Measurements from ENCODE around the gene SLC44A5.

SLC44A5 gene

DNA sequence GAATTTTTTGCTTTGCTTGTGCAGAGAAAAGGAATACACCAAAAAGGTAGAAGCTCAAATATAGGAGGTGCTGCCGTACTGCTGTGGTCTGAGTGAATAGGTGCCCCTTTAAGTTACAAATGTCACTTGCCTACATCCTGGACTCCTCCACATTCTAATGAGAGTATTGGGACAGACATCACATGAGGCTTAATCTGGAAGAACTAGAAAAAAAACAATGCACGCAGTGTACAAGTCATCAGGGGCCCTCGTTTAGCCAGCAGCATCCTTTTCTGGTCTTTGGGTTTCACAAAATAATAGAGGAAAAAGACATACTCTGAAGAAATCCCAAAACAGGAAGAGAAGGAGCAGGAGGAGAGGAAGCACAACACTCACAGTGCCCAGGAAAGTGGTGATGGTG lies 89.3 kb downstream of the SLC44A5 start:
- no peak overlapping the region for H3K27ac ChIP-seq (replicated peaks; ENCODE audit: low read length)

DNA sequence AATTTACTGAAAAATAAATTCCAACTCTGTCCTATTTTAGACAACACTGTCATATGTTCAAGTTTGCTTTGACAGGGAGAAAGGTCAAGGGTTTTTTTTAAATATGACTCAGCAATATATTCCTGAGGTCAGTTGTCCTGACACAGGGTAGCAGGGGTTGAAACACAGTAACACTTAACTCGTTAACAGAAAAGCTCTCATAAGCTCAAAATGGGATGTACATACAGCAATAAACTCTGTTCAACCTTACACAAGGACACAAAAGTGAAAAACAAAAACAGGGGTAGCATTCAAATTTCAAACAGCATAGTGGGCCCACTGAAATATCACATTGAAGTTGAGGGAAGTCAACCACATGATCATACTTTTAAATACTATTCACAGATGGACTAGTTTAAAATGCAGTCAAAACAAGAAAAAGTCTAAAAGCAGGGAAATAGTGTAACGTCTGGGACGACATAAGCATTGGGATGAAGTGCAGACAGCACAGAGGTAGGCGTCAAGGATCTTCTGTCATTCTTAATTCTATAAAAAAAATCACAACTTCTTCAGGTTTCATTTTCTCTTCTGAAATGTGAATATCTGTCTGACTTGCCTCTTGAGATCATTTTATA lies 89.9 kb downstream of the SLC44A5 start:
- Histone ChIP-seq H3K23ac (ENCODE audit: low read depth, low read length, poor library complexity) (no peak overlapping the region), H2AFZ (ENCODE audit: low read length) (no peak overlapping the region), H3K27ac (replicated peaks; ENCODE audit: low read length) (no peak overlapping the region), H2BK120ac (ENCODE audit: low read depth, low read length) (no peak overlapping the region), H3K18ac (ENCODE audit: low read length) (no peak overlapping the region), H3K4me3 (ENCODE audit: low read length in 2 of 2) (no peak overlapping the region), H3K14ac (ENCODE audit: low read length) (no peak overlapping the region), H2AK5ac (ENCODE audit: low read depth, low read length) (no peak overlapping the region), H4K91ac (ENCODE audit: low read depth, low read length, poor library complexity) (no peak overlapping the region), H3K4me2 (ENCODE audit: insufficient read depth, low read length, poor library complexity, severe bottlenecking) (no peak overlapping the region), H3K27me3 (ENCODE audit: control insufficient read depth in 3 of 3, insufficient read depth in 3 of 3, low read depth in 1 of 3, low read length in 3 of 3) (no peaks in the 10 kb centered on the region), H2BK15ac (ENCODE audit: low read length) (no peak overlapping the region), H3K4ac (ENCODE audit: low read length) (no peak overlapping the region), H3K9me3 (replicated peaks in 1 of 2; ENCODE audit: control insufficient read depth in 2 of 2, insufficient read depth in 1 of 2, low read depth in 1 of 2, low read length in 2 of 2) (no peaks in the 10 kb centered on the region), H3K79me1 (ENCODE audit: low read depth, low read length) (no peaks in the 10 kb centered on the region), H2BK12ac (ENCODE audit: low read length) (no peak overlapping the region), H3K9ac (ENCODE audit: low read depth, low read length, poor library complexity) (no peak overlapping the region), H2BK5ac (ENCODE audit: low read length) (no peak overlapping the region), H3K36me3 (replicated peaks in 1 of 2; ENCODE audit: control insufficient read depth in 2 of 2, insufficient read depth in 2 of 2, low read length in 2 of 2) (no peaks in the 10 kb centered on the region), H3K4me1 (ENCODE audit: control insufficient read depth in 2 of 2, insufficient read depth in 1 of 2, low read depth in 1 of 2, low read length in 2 of 2) (peaks cover 9 to 11% of the 10 kb centered on the region in 2 donors), H4K8ac (ENCODE audit: low read depth, low read length) (no peak overlapping the region)
- no peak for DNase-seq (ENCODE audit: low spot score)
- WGBS, 2 donors (ENCODE audit: extremely low coverage in 2 of 2, insufficient read length in 2 of 2, insufficient replicate concordance in 1 of 2): no CpG with 5 or more reads among the region's 4 CpGs

More for the DNA sequence above, 89.3 kb downstream of the SLC44A5 start:
- no peak overlapping the region for H3K18ac ChIP-seq (ENCODE audit: low read length)
- H3K79me1 ChIP-seq (ENCODE audit: low read depth, low read length): no peaks in the 10 kb centered on the region
- no CpG with 5 or more reads among the region's 3 CpGs for WGBS, 2 donors (ENCODE audit: extremely low coverage in 2 of 2, insufficient read length in 2 of 2, insufficient replicate concordance in 1 of 2)
- H2BK5ac ChIP-seq (ENCODE audit: low read length): no peak overlapping the region
- H2AK5ac ChIP-seq (ENCODE audit: low read depth, low read length): no peak overlapping the region
- no peak overlapping the region for H2BK120ac ChIP-seq (ENCODE audit: low read depth, low read length)
- no peaks in the 10 kb centered on the region for H3K27me3 ChIP-seq (ENCODE audit: control insufficient read depth in 3 of 3, insufficient read depth in 3 of 3, low read depth in 1 of 3, low read length in 3 of 3)
- no peak overlapping the region for H2BK15ac ChIP-seq (ENCODE audit: low read length)
- H3K9ac ChIP-seq (ENCODE audit: low read depth, low read length, poor library complexity): no peak overlapping the region
- H2AFZ ChIP-seq (ENCODE audit: low read length): no peak overlapping the region
- no peak overlapping the region for H3K4me2 ChIP-seq (ENCODE audit: insufficient read depth, low read length, poor library complexity, severe bottlenecking)
- H3K4ac ChIP-seq (ENCODE audit: low read length): no peak overlapping the region
- no peak overlapping the region for H4K91ac ChIP-seq (ENCODE audit: low read depth, low read length, poor library complexity)
- H4K8ac ChIP-seq (ENCODE audit: low read depth, low read length): no peak overlapping the region
- H2BK12ac ChIP-seq (ENCODE audit: low read length): no peak overlapping the region
- H3K36me3 ChIP-seq (replicated peaks in 1 of 2; ENCODE audit: control insufficient read depth in 2 of 2, insufficient read depth in 2 of 2, low read length in 2 of 2): no peaks in the 10 kb centered on the region
- H3K9me3 ChIP-seq (replicated peaks in 1 of 2; ENCODE audit: control insufficient read depth in 2 of 2, insufficient read depth in 1 of 2, low read depth in 1 of 2, low read length in 2 of 2): no peaks in the 10 kb centered on the region
- H3K4me3 ChIP-seq (ENCODE audit: low read length in 2 of 2): no peak overlapping the region
- H3K14ac ChIP-seq (ENCODE audit: low read length): no peak overlapping the region
- no peak overlapping the region for H3K23ac ChIP-seq (ENCODE audit: low read depth, low read length, poor library complexity)
- no peak for DNase-seq (ENCODE audit: low spot score)
- H3K4me1 ChIP-seq (ENCODE audit: control insufficient read depth in 2 of 2, insufficient read depth in 1 of 2, low read depth in 1 of 2, low read length in 2 of 2): peaks cover 9 to 11% of the 10 kb centered on the region in 2 donors

DNA sequence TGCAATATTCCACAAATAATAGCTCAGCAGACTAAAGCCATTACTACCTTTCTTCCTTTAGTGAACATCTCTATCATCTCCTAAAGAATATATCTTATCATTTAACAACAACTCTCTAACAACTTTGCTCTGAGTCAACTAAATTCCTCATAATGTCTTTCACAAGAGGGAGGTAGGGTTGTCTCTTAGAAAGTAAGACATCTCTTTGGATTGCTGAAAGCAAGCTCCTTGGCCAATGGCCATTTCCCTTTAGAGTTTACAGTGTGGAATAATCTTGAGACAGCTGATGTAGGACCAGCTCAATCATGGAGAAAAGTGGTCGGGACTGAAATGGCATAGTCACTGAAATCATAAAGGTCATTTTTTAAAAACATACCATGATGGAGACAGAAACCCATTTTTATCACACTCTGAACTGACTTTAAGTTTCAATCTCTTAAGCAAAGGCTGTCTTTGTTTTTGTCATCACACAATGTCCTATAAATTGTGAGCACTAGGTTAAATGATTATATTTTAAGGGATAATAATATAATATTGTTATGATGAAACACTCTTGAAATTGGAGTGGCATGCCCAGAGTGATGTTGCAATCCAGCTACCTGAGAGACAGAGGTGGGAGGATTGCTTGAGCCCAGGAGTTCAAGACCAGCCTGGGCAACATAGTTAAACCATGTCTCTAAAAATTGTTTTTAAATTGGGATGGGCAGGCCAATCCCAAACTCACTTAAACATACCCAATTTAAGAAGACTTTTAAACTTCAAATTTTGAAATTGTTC lies 91.1 kb downstream of the SLC44A5 start:
- no peak overlapping the region for H4K8ac ChIP-seq (ENCODE audit: low read depth, low read length)
- H2BK120ac ChIP-seq (ENCODE audit: low read depth, low read length): no peak overlapping the region
- H3K79me1 ChIP-seq (ENCODE audit: low read depth, low read length): no peaks in the 10 kb centered on the region
- no peak overlapping the region for H3K23ac ChIP-seq (ENCODE audit: low read depth, low read length, poor library complexity)
- H3K27me3 ChIP-seq (ENCODE audit: control insufficient read depth in 3 of 3, insufficient read depth in 3 of 3, low read depth in 1 of 3, low read length in 3 of 3): no peaks in the 10 kb centered on the region
- no peak overlapping the region for H3K27ac ChIP-seq (replicated peaks; ENCODE audit: low read length)
- WGBS, 2 donors (ENCODE audit: extremely low coverage in 2 of 2, insufficient read length in 2 of 2, insufficient replicate concordance in 1 of 2): no CpG with 5 or more reads among the region's 1 CpG
- H3K4me3 ChIP-seq (ENCODE audit: low read length in 2 of 2): no peak overlapping the region
- no peak overlapping the region for H2BK12ac ChIP-seq (ENCODE audit: low read length)
- no peak overlapping the region for H2AFZ ChIP-seq (ENCODE audit: low read length)
- no peak overlapping the region for H4K91ac ChIP-seq (ENCODE audit: low read depth, low read length, poor library complexity)
- no peak overlapping the region for H2AK5ac ChIP-seq (ENCODE audit: low read depth, low read length)
- no peaks in the 10 kb centered on the region for H3K36me3 ChIP-seq (replicated peaks in 1 of 2; ENCODE audit: control insufficient read depth in 2 of 2, insufficient read depth in 2 of 2, low read length in 2 of 2)
- peaks cover 9 to 11% of the 10 kb centered on the region in 2 donors for H3K4me1 ChIP-seq (ENCODE audit: control insufficient read depth in 2 of 2, insufficient read depth in 1 of 2, low read depth in 1 of 2, low read length in 2 of 2)
- H2BK15ac ChIP-seq (ENCODE audit: low read length): no peak overlapping the region
- H3K9ac ChIP-seq (ENCODE audit: low read depth, low read length, poor library complexity): no peak overlapping the region
- DNase-seq (ENCODE audit: low spot score): no peak
- no peak overlapping the region for H3K4me2 ChIP-seq (ENCODE audit: insufficient read depth, low read length, poor library complexity, severe bottlenecking)
- no peak overlapping the region for H3K4ac ChIP-seq (ENCODE audit: low read length)
- H2BK5ac ChIP-seq (ENCODE audit: low read length): no peak overlapping the region
- H3K9me3 ChIP-seq (replicated peaks in 1 of 2; ENCODE audit: control insufficient read depth in 2 of 2, insufficient read depth in 1 of 2, low read depth in 1 of 2, low read length in 2 of 2): no peaks in the 10 kb centered on the region
- no peak overlapping the region for H3K14ac ChIP-seq (ENCODE audit: low read length)
- no peak overlapping the region for H3K18ac ChIP-seq (ENCODE audit: low read length)

DNA sequence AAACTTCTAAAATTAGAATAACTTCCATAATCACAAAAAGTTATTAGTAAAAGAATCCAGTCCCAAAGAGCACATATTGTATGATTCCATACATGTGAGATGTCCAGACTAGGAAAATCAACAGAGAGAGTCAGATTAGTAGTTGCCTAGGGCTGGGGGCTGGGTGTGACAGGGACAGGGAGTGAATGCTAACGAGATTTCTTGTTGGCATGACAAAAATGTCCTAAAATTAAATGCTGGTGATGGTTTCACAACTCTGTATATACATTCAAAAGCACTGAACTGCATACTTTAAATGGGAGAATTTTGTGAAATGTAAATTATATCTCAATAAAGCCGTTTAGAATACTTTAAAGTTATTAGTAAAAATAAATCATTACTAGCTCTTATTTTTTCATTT lies 92.2 kb downstream of the SLC44A5 start:
- Histone ChIP-seq H3K18ac (ENCODE audit: low read length) (no peak overlapping the region), H3K4me1 (ENCODE audit: control insufficient read depth in 2 of 2, insufficient read depth in 1 of 2, low read depth in 1 of 2, low read length in 2 of 2) (peaks cover 9 to 11% of the 10 kb centered on the region in 2 donors), H2BK15ac (ENCODE audit: low read length) (no peak overlapping the region), H3K27me3 (ENCODE audit: control insufficient read depth in 3 of 3, insufficient read depth in 3 of 3, low read depth in 1 of 3, low read length in 3 of 3) (no peaks in the 10 kb centered on the region), H3K79me1 (ENCODE audit: low read depth, low read length) (no peaks in the 10 kb centered on the region), H3K27ac (replicated peaks; ENCODE audit: low read length) (no peak overlapping the region), H3K9me3 (replicated peaks in 1 of 2; ENCODE audit: control insufficient read depth in 2 of 2, insufficient read depth in 1 of 2, low read depth in 1 of 2, low read length in 2 of 2) (no peaks in the 10 kb centered on the region), H3K4me2 (ENCODE audit: insufficient read depth, low read length, poor library complexity, severe bottlenecking) (no peak overlapping the region), H2AK5ac (ENCODE audit: low read depth, low read length) (no peak overlapping the region), H3K4me3 (ENCODE audit: low read length in 2 of 2) (no peak overlapping the region), H3K36me3 (replicated peaks in 1 of 2; ENCODE audit: control insufficient read depth in 2 of 2, insufficient read depth in 2 of 2, low read length in 2 of 2) (no peaks in the 10 kb centered on the region), H3K23ac (ENCODE audit: low read depth, low read length, poor library complexity) (no peak overlapping the region), H4K91ac (ENCODE audit: low read depth, low read length, poor library complexity) (no peak overlapping the region), H2AFZ (ENCODE audit: low read length) (no peak overlapping the region), H2BK5ac (ENCODE audit: low read length) (no peak overlapping the region), H3K4ac (ENCODE audit: low read length) (no peak overlapping the region), H2BK12ac (ENCODE audit: low read length) (no peak overlapping the region), H3K14ac (ENCODE audit: low read length) (no peak overlapping the region), H4K8ac (ENCODE audit: low read depth, low read length) (no peak overlapping the region), H2BK120ac (ENCODE audit: low read depth, low read length) (no peak overlapping the region), H3K9ac (ENCODE audit: low read depth, low read length, poor library complexity) (no peak overlapping the region)
- no peak for DNase-seq (ENCODE audit: low spot score)
- WGBS, 2 donors (ENCODE audit: extremely low coverage in 2 of 2, insufficient read length in 2 of 2, insufficient replicate concordance in 1 of 2): no CpG with 5 or more reads among the region's 2 CpGs
